Right lobe of liver (tissue), 6 donors: ENCODE results near the gene C9orf50. TPM values are rescaled to one million over a fixed set of nuclear protein-coding genes. Genes with fewer than 3 reads are reported as not detected.

Source experiments
- ATAC-seq, 4 donors: fragments of 200-7000 bp; cut with Tn5 transposase; one replicate each; pipeline ENCODE4 v1.9.1; 2020; ENCODE audit warnings: mild to moderate bottlenecking in 4 of 4, moderate library complexity in 4 of 4
- DNase-seq, 3 donors: peaks; one replicate each; pipeline ENCODE4 v3.0.0-alpha.2; 2020
- H3K27ac ChIP-seq, 3 donors: fragments of 200-600 bp; one replicate each; pipeline ENCODE4 v1.8.0; 2022
- H3K27me3 ChIP-seq, 2 donors: fragments of 200-600 bp; one replicate each; pipeline ENCODE4 v1.8.0; 2022
- H3K36me3 ChIP-seq, 4 donors: fragments of 200-600 bp; sonication (generic) in 1 of 4; one replicate each; pipeline versions ENCODE4 v1.5.1 to v1.8.0; 2017 to 2022; ENCODE audit warnings: control low read depth in 1 of 4
- H3K4me1 ChIP-seq, 4 donors: fragments of 200-600 bp; sonication (generic) in 1 of 4; one replicate each; pipeline versions ENCODE4 v1.5.1 to v1.8.0; 2017 to 2022; ENCODE audit warnings: control low read depth in 1 of 4
- H3K4me3 ChIP-seq, 3 donors: fragments of 200-600 bp; one replicate each; pipeline ENCODE4 v1.8.0; 2022
- H3K9me3 ChIP-seq, 4 donors: fragments of 200-600 bp; sonication (generic) in 1 of 4; one replicate each; pipeline versions ENCODE4 v1.5.1 to v1.8.0; 2017 to 2022; ENCODE audit warnings: control low read depth in 1 of 4
- CTCF ChIP-seq, 4 donors: fragments of 200-600 bp in 3 of 4; fragments of 450-650 bp in 1 of 4; IDR thresholded peaks; one replicate each; pipeline versions ENCODE4 v1.5.1 to v1.8.0; 2016 to 2022; ENCODE audit warnings: antibody characterized with exemption in 4 of 4, mild to moderate bottlenecking in 2 of 4
- POLR2A ChIP-seq: fragments of 450-650 bp; IDR thresholded peaks from one replicate; pipeline ENCODE4 v1.6.1; 2017; ENCODE audit warnings: antibody characterized with exemption, mild to moderate bottlenecking
- whole genome bisulfite sequencing: methylation state at CpG from one replicate; pipeline ENCODE4 v1.1.6; 2018; ENCODE audit warnings: low coverage, low lambda C conversion rate; ENCODE audit not compliant: insufficient coverage; ENCODE audit errors: missing lambda C conversion rate; 5-methylcytosine and 5-hydroxymethylcytosine counted together
- intact Hi-C, 2 donors: fragments of 100-400 bp; cut with DNase I; formaldehyde crosslinking; loops; one replicate each; pipeline versions ENCODE4 v1.11.2 to v1.14.1; 2022
- total RNA-seq, 6 experiments: library from RNA; depleted of rRNA in 2 of 6; stranded (reverse); fragments of >200 nt in 2 of 6; fragmentation: NEBNext Ultra II Directional in 3 of 6; extraction: Animal tissue kit (Norgen Biotek cat#: 25700) in 3 of 6; gene quantifications; one replicate each; pipeline versions ENCODE4 v1.1.0 to v1.2.4, GENCODE V29; 2016 to 2023
- donor health status: DM: no; HTN: yes; CAD: no.
- donor health status: DM: no; HTN: no; CAD: no.
- donor health status: DM: no; HTN: no; CAD: no.
- donor health status: DM: no; HTN: yes; CAD: no.
- donor health status: DM: no; HTN: yes; CAD: no.

The C9orf50 gene
- total RNA-seq, 6 experiments from 2014 or later, result not detected

- Histone ChIP-seq H3K9me3 (no peaks in the 10 kb centered on the region), H3K4me1 (peaks cover 0 to 14% (median 3%) of the 10 kb centered on the region in 4 donors), H3K4me3 (no peak overlapping the region), H3K27me3 (no peaks in the 10 kb centered on the region), H3K27ac (no peak overlapping the region), H3K36me3 (no peaks in the 10 kb centered on the region)
- DNase-seq (no peak), ATAC-seq (no peak)
- WGBS, result 77% methylated on average over 9 of the region's 31 CpGs
- intact Hi-C loops, result loop anchor here in 1 of 2 donors (10.0 kb wide), 1 partner anchor 461 kb away; no protein-coding TSS in a partner anchor
- TF ChIP-seq CTCF (IDR thresholded peaks at IDR 0.05) (no peak), POLR2A (no peak)
Observed at GRCh38 chr9:129615407-129616285, 5.3 kb downstream of the C9orf50 start.

- intact Hi-C loops, result loop anchor here in 1 of 2 donors (10.0 kb wide), 1 partner anchor 460 kb away; no protein-coding TSS in a partner anchor
- DNase-seq (no peak), ATAC-seq (no peak)
- no peak overlapping the region for H3K4me3 ChIP-seq
- H3K36me3 ChIP-seq, result no peaks in the 10 kb centered on the region
- WGBS, result 79% methylated on average over 4 of the region's 10 CpGs
- no peaks in the 10 kb centered on the region for H3K9me3 ChIP-seq
- H3K27me3 ChIP-seq, result no peaks in the 10 kb centered on the region
- peaks cover 0 to 8% (median 3%) of the 10 kb centered on the region in 4 donors for H3K4me1 ChIP-seq
- no peak overlapping the region for H3K27ac ChIP-seq
- TF ChIP-seq CTCF (IDR thresholded peaks at IDR 0.05) (no peak), POLR2A (no peak)
Observed at GRCh38 chr9:129614932-129615331, 6.0 kb downstream of the C9orf50 start.

- Histone ChIP-seq H3K36me3 (no peaks in the 10 kb centered on the region), H3K9me3 (no peaks in the 10 kb centered on the region), H3K4me1 (peaks cover 0 to 10% (median 3%) of the 10 kb centered on the region in 4 donors), H3K27me3 (no peaks in the 10 kb centered on the region), H3K4me3 (no peak overlapping the region), H3K27ac (no peak overlapping the region)
- DNase-seq (no peak), ATAC-seq (no peak)
- 23% methylated on average over 3 of the region's 19 CpGs for WGBS
- intact Hi-C loops, result loop anchor here in 1 of 2 donors (10.0 kb wide), 1 partner anchor 459 kb away; no protein-coding TSS in a partner anchor
- no peak for TF ChIP-seq CTCF (IDR thresholded peaks at IDR 0.05)
- no peak for TF ChIP-seq POLR2A
Observed at GRCh38 chr9:129613520-129614175, 7.3 kb downstream of the C9orf50 start.

- no peaks in the 10 kb centered on the region for H3K36me3 ChIP-seq
- no peaks in the 10 kb centered on the region for H3K9me3 ChIP-seq
- TF ChIP-seq POLR2A (no peak), CTCF (IDR thresholded peaks at IDR 0.05) (no peak)
- H3K4me3 ChIP-seq, result no peak overlapping the region
- intact Hi-C loops, result loop anchor here in 1 of 2 donors (10.0 kb wide), 1 partner anchor 458 kb away; no protein-coding TSS in a partner anchor
- peaks cover 0 to 11% (median 3%) of the 10 kb centered on the region in 4 donors for H3K4me1 ChIP-seq
- ATAC-seq, result no peak
- H3K27me3 ChIP-seq, result no peaks in the 10 kb centered on the region
- no peak overlapping the region for H3K27ac ChIP-seq
- DNase-seq, result no peak
- WGBS, result no CpG with 5 or more reads among the region's 15 CpGs
Observed at GRCh38 chr9:129612815-129613519, 7.9 kb downstream of the C9orf50 start.
